SK-N-SH treated with all-trans-retinoic acid at 6 μM for 48 hours (cell line): ENCODE data around the gene EHD1.

ENCODE experiments used
- ARNTL ChIP-seq: fragments of 450-650 bp; formaldehyde crosslinking; IDR thresholded peaks from 2 replicates; pipeline ENCODE4 v1.5.0; 2020; ENCODE audit warnings: low read depth, mild to moderate bottlenecking, moderate library complexity, borderline replicate concordance
- CREB5 ChIP-seq: fragments of 250-450 bp; sonication (Bioruptor Pico); IDR thresholded peaks from 2 replicates; pipeline ENCODE4 v1.5.1; 2020; ENCODE audit warnings: low read depth, mild to moderate bottlenecking, moderate library complexity
- ESRRG ChIP-seq: fragments of 250-450 bp; sonication (Bioruptor Pico); IDR thresholded peaks from 2 replicates; pipeline ENCODE4 v1.6.1; 2021; ENCODE audit warnings: mild to moderate bottlenecking
- PATZ1 ChIP-seq: fragments of 250-450 bp; sonication (Bioruptor Pico); IDR thresholded peaks from 2 replicates; pipeline ENCODE4 v1.8.0; 2020; ENCODE audit warnings: mild to moderate bottlenecking, moderate library complexity, borderline replicate concordance
- POU6F1 ChIP-seq: fragments of 250-450 bp; sonication (Bioruptor Pico); IDR thresholded peaks from 2 replicates; pipeline ENCODE4 v1.8.0; 2021; ENCODE audit warnings: low read depth, mild to moderate bottlenecking, moderate library complexity, borderline replicate concordance
- TCF4 ChIP-seq: fragments of 250-450 bp; sonication (Bioruptor Pico); IDR thresholded peaks from 2 replicates; pipeline ENCODE4 v1.8.0; 2021; ENCODE audit warnings: mild to moderate bottlenecking, moderate library complexity, borderline replicate concordance
- TOX ChIP-seq: fragments of 250-450 bp; sonication (Bioruptor Pico); IDR thresholded peaks from 2 replicates; pipeline ENCODE4 v1.8.0; 2021; ENCODE audit warnings: mild to moderate bottlenecking, moderate library complexity, borderline replicate concordance
- ZC3H10 ChIP-seq: fragments of 250-450 bp; sonication (Bioruptor Pico); IDR thresholded peaks from 2 replicates; pipeline ENCODE4 v1.5.1; 2021; ENCODE audit warnings: mild to moderate bottlenecking, moderate library complexity
- ZFP30 ChIP-seq: fragments of 450-650 bp; formaldehyde crosslinking; IDR thresholded peaks from 2 replicates; pipeline ENCODE4 v1.5.0; 2022; ENCODE audit warnings: mild to moderate bottlenecking, moderate library complexity
- ZNF8 ChIP-seq: fragments of 450-650 bp; formaldehyde crosslinking; IDR thresholded peaks from 2 replicates; pipeline ENCODE4 v1.5.0; 2020; ENCODE audit warnings: mild to moderate bottlenecking, moderate library complexity

- TF ChIP-seq ZNF8: no peak
- no peak for TF ChIP-seq ARNTL (CRISPR knock-in tag)
- TF ChIP-seq CREB5: no peak
- TF ChIP-seq TCF4 (CRISPR knock-in tag): no peak
- no peak for TF ChIP-seq ZFP30
- TF ChIP-seq POU6F1 (CRISPR knock-in tag): no peak
- TF ChIP-seq PATZ1 (CRISPR knock-in tag): no peak
- TF ChIP-seq TOX (CRISPR knock-in tag): no peak
- TF ChIP-seq ZC3H10: no peak
- TF ChIP-seq ESRRG (CRISPR knock-in tag): no peak
Measured at GRCh38 chr11:64892411-64892831, 14.0 kb upstream of the EHD1 start.
